Activated naive CD4-positive, alpha-beta T cell treated with anti-CD3 and anti-CD28 coated beads for 36 hours (primary cell): Measurements from ENCODE around the gene MYL2. TPM values are rescaled to one million over a fixed set of nuclear protein-coding genes. Genes with fewer than 3 reads are reported as not detected.
"Not testable (repeated sequence)": the region's sequence is repeated elsewhere in the genome, so short reads cannot be mapped to it uniquely, and the experiment has no call there.

Experiments used
- CTCF ChIA-PET: fragments of 350-600 bp; sonication (Branson Sonifier 250); formaldehyde crosslinking; loops from one replicate; lab custom pipeline; 2021; ENCODE audit warnings: antibody characterized with exemption; lab: Charles Lee
- DNase-seq: peaks from one replicate; pipeline ENCODE4 v3.0.0-alpha.2; 2020
- H3K27ac Mint-ChIP-seq: one replicate; pipeline ENCODE4 v1.8.0; 2021; ENCODE audit warnings: mild to moderate bottlenecking, mixed read lengths
- H3K27me3 Mint-ChIP-seq: one replicate; pipeline ENCODE4 v1.8.0; 2021; ENCODE audit warnings: low read depth, mixed read lengths
- H3K36me3 Mint-ChIP-seq: one replicate; pipeline ENCODE4 v1.8.0; 2021; ENCODE audit warnings: low read depth, mixed read lengths
- H3K4me1 Mint-ChIP-seq: one replicate; pipeline ENCODE4 v1.8.0; 2021; ENCODE audit warnings: low read depth, mixed read lengths
- H3K4me3 Mint-ChIP-seq: one replicate; pipeline ENCODE4 v1.8.0; 2021; ENCODE audit warnings: mild to moderate bottlenecking, moderate library complexity, mixed read lengths
- H3K9me3 Mint-ChIP-seq: one replicate; pipeline ENCODE4 v1.8.0; 2021; ENCODE audit warnings: mixed read lengths
- intact Hi-C: fragments of 100-400 bp; cut with micrococcal nuclease; formaldehyde crosslinking; loops from one replicate; pipeline ENCODE4 v1.15.1; 2023
- total RNA-seq, 2 experiments: library from RNA; stranded (reverse); gene quantifications; one replicate each; pipeline ENCODE4 v1.2.3, GENCODE V29; 2021

MYL2 gene
- not detected for total RNA-seq

- Mint-ChIP-seq H3K9me3 (no peaks in the 10 kb centered on the region), H3K4me3 (no peak within 1 kb of the TSS), H3K27me3 (no peaks in the 10 kb centered on the region), H3K36me3 (no peaks in the 10 kb centered on the region), H3K27ac (no peak within 1 kb of the TSS), H3K4me1 (no peaks in the 10 kb centered on the region)
- intact Hi-C loops: no loop called here
- CTCF ChIA-PET: no interaction called here
- DNase-seq: no peak
These were observed at the start of gene MYL2 for GRCh38 chr12:110920324-110920910. Gene MYL2 (minus strand): TSS chr12:110920579. CDS start chr12:110920529, 50 bp downstream.

GRCh38 chr12:110966081-110966760 lies 45.8 kb upstream of the MYL2 start:
- no peak for DNase-seq
- Mint-ChIP-seq H3K27ac (no peak overlapping the region), H3K27me3 (no peaks in the 10 kb centered on the region), H3K9me3 (no peaks in the 10 kb centered on the region), H3K4me1 (no peaks in the 10 kb centered on the region), H3K4me3 (no peak overlapping the region), H3K36me3 (no peaks in the 10 kb centered on the region)
- CTCF ChIA-PET: no interaction called here
- intact Hi-C loops: no loop called here

GRCh38 chr12:110965574-110965973 lies 45.2 kb upstream of the MYL2 start:
- Mint-ChIP-seq H3K27ac (no peak overlapping the region), H3K4me3 (no peak overlapping the region), H3K36me3 (no peaks in the 10 kb centered on the region), H3K4me1 (no peaks in the 10 kb centered on the region), H3K9me3 (no peaks in the 10 kb centered on the region), H3K27me3 (no peaks in the 10 kb centered on the region)
- intact Hi-C loops: no loop called here
- DNase-seq: no peak
- CTCF ChIA-PET: no interaction called here

GRCh38 chr12:110960795-110961194 lies 40.4 kb upstream of the MYL2 start:
- Mint-ChIP-seq H3K4me3 (no peak overlapping the region), H3K27ac (no peak overlapping the region), H3K36me3 (no peaks in the 10 kb centered on the region), H3K4me1 (no peaks in the 10 kb centered on the region), H3K27me3 (no peaks in the 10 kb centered on the region), H3K9me3 (no peaks in the 10 kb centered on the region)
- CTCF ChIA-PET: no interaction called here
- no peak for DNase-seq
- intact Hi-C loops: no loop called here

GRCh38 chr12:110957652-110958051 lies 37.3 kb upstream of the MYL2 start:
- intact Hi-C loops: no loop called here
- Mint-ChIP-seq H3K27me3 (no peaks in the 10 kb centered on the region), H3K36me3 (no peaks in the 10 kb centered on the region), H3K4me3 (no peak overlapping the region), H3K9me3 (no peaks in the 10 kb centered on the region), H3K27ac (no peak overlapping the region), H3K4me1 (no peaks in the 10 kb centered on the region)
- CTCF ChIA-PET: no interaction called here
- DNase-seq: no peak

GRCh38 chr12:110957159-110957558 lies 36.8 kb upstream of the MYL2 start:
- Mint-ChIP-seq H3K27ac (no peak overlapping the region), H3K36me3 (no peaks in the 10 kb centered on the region), H3K27me3 (no peaks in the 10 kb centered on the region), H3K9me3 (no peaks in the 10 kb centered on the region), H3K4me1 (no peaks in the 10 kb centered on the region), H3K4me3 (no peak overlapping the region)
- CTCF ChIA-PET: no interaction called here
- intact Hi-C loops: no loop called here
- no peak for DNase-seq

- CTCF ChIA-PET, H3K36me3 Mint-ChIP-seq, H3K4me3 Mint-ChIP-seq, H3K27ac Mint-ChIP-seq, DNase-seq, H3K9me3 Mint-ChIP-seq, intact Hi-C loops, H3K27me3 Mint-ChIP-seq, H3K4me1 Mint-ChIP-seq: not testable (repeated sequence)
These were observed 30.5 kb upstream of the MYL2 start for GRCh38 chr12:110950867-110951266.

- H3K27ac Mint-ChIP-seq, CTCF ChIA-PET, H3K36me3 Mint-ChIP-seq, intact Hi-C loops, H3K4me3 Mint-ChIP-seq, H3K4me1 Mint-ChIP-seq, DNase-seq, H3K27me3 Mint-ChIP-seq: not testable (repeated sequence)
- peaks cover 14% of the 10 kb centered on the region for H3K9me3 Mint-ChIP-seq
These were observed 30.1 kb upstream of the MYL2 start for GRCh38 chr12:110950466-110950865.

GRCh38 chr12:110948041-110948440 lies 27.7 kb upstream of the MYL2 start:
- Mint-ChIP-seq H3K4me1 (no peaks in the 10 kb centered on the region), H3K27ac (no peak overlapping the region), H3K4me3 (no peak overlapping the region), H3K9me3 (peaks cover 15% of the 10 kb centered on the region), H3K36me3 (no peaks in the 10 kb centered on the region), H3K27me3 (peaks cover 1% of the 10 kb centered on the region)
- intact Hi-C loops: no loop called here
- DNase-seq: no peak
- CTCF ChIA-PET: no interaction called here

- H3K4me1 Mint-ChIP-seq: no peaks in the 10 kb centered on the region
- intact Hi-C loops: no loop called here
- H3K36me3 Mint-ChIP-seq: no peaks in the 10 kb centered on the region
- H3K27ac Mint-ChIP-seq: no peak overlapping the region
- CTCF ChIA-PET: interaction anchor here (0.5 kb wide), 1 partner anchor 92 kb away, joined by 4 read pairs; no protein-coding TSS in a partner anchor
- DNase-seq: no peak
- no peak overlapping the region for H3K4me3 Mint-ChIP-seq
- peaks cover 15% of the 10 kb centered on the region for H3K9me3 Mint-ChIP-seq
- peaks cover 2% of the 10 kb centered on the region for H3K27me3 Mint-ChIP-seq
These were observed 23.0 kb upstream of the MYL2 start for GRCh38 chr12:110943373-110943772.

GRCh38 chr12:110941391-110941790 lies 21.0 kb upstream of the MYL2 start:
- Mint-ChIP-seq H3K9me3 (peaks cover 8% of the 10 kb centered on the region), H3K27ac (no peak overlapping the region), H3K27me3 (peaks cover 10% of the 10 kb centered on the region), H3K36me3 (no peaks in the 10 kb centered on the region), H3K4me3 (no peak overlapping the region), H3K4me1 (peaks cover 7% of the 10 kb centered on the region)
- CTCF ChIA-PET: interaction anchor here (1.3 kb wide), 1 partner anchor 10 kb away, joined by 5 read pairs; no protein-coding TSS in a partner anchor
- no peak for DNase-seq
- intact Hi-C loops: no loop called here

GRCh38 chr12:110940933-110941332 lies 20.6 kb upstream of the MYL2 start:
- Mint-ChIP-seq H3K36me3 (no peaks in the 10 kb centered on the region), H3K9me3 (peaks cover 6% of the 10 kb centered on the region), H3K27me3 (peaks cover 11% of the 10 kb centered on the region), H3K4me3 (no peak overlapping the region), H3K27ac (no peak overlapping the region), H3K4me1 (peaks cover 7% of the 10 kb centered on the region)
- no peak for DNase-seq
- CTCF ChIA-PET: interaction anchor here (1.3 kb wide), 1 partner anchor 9 kb away, joined by 5 read pairs; no protein-coding TSS in a partner anchor
- intact Hi-C loops: no loop called here

GRCh38 chr12:110940296-110940695 lies 19.9 kb upstream of the MYL2 start:
- DNase-seq: no peak
- intact Hi-C loops: no loop called here
- Mint-ChIP-seq H3K27me3 (peaks cover 11% of the 10 kb centered on the region), H3K4me1 (peaks cover 7% of the 10 kb centered on the region), H3K36me3 (no peaks in the 10 kb centered on the region), H3K4me3 (no peak overlapping the region), H3K27ac (no peak overlapping the region), H3K9me3 (no peaks in the 10 kb centered on the region)
- CTCF ChIA-PET: no interaction called here
